Posterior vena cava (tissue), 2 donors: ENCODE results near the gene MROH7. TPM values are rescaled to one million over a fixed set of nuclear protein-coding genes. Genes with fewer than 3 reads are reported as not detected.

Source experiments
- DNase-seq: peaks from one replicate; pipeline ENCODE4 v3.0.0-alpha.2; 2020; ENCODE audit warnings: low spot score
- intact Hi-C, 2 donors: fragments of 100-400 bp; cut with DNase I; formaldehyde crosslinking; loops; one replicate each; pipeline versions ENCODE4 v1.14.1 to v1.14.2; 2022 to 2023
- long read RNA-seq, 2 donors: library from polyadenylated mRNA; unstranded; transcript quantifications; one replicate each; pipeline ENCODE4 v2.0.0, GENCODE V29; 2020 to 2021
- total RNA-seq, 2 donors: library from RNA; stranded (reverse); fragmentation: NEBNext Ultra II Directional; extraction: Animal tissue kit (Norgen Biotek cat#: 25700); gene quantifications; one replicate each; pipeline ENCODE4 v1.2.1, GENCODE V29; 2021
- donor health status: DM: yes; HTN: yes; CAD: no.
- donor health status: DM: yes; HTN: yes; CAD: no.

MROH7 gene
- 1 to 10 TPM; 2.5 to 4.8 TPM for total RNA-seq
- long read RNA-seq, donor 1, partial matches to known transcripts = 0 of 1 reads
- long read RNA-seq, donor 1, other reads (novel, unspliced or antisense) = 1 of 1 reads
- long read RNA-seq, donor 2 = 0 reads

GRCh38 chr1:54640863-54641836 lies at the start of gene MROH7:
TSS of gene MROH7 (plus strand) at chr1:54641786. CDS start at chr1:54652927, 11,141 bp downstream.
- intact Hi-C loops = no loop called here
- DNase-seq = no peak

GRCh38 chr1:54593571-54594160 lies 47.9 kb upstream of the MROH7 start:
- no peak for DNase-seq
- intact Hi-C loops = no loop called here

GRCh38 chr1:54594463-54594862 lies 47.1 kb upstream of the MROH7 start:
- no peak for DNase-seq
- intact Hi-C loops = no loop called here

GRCh38 chr1:54595956-54596498 lies 45.6 kb upstream of the MROH7 start:
- no peak for DNase-seq
- intact Hi-C loops = no loop called here

GRCh38 chr1:54596756-54597155 lies 44.8 kb upstream of the MROH7 start:
- intact Hi-C loops = no loop called here
- no peak for DNase-seq

- DNase-seq = no peak
- intact Hi-C loops = no loop called here
These were observed 44.0 kb upstream of the MROH7 start for GRCh38 chr1:54597455-54598030.

GRCh38 chr1:54599211-54599823 lies 42.3 kb upstream of the MROH7 start:
- no peak for DNase-seq
- intact Hi-C loops = no loop called here

- intact Hi-C loops = no loop called here
- no peak for DNase-seq
These were observed 40.5 kb upstream of the MROH7 start for GRCh38 chr1:54600947-54601721.

GRCh38 chr1:54601730-54602129 lies 39.9 kb upstream of the MROH7 start:
- DNase-seq = no peak

GRCh38 chr1:54602554-54602953 lies 39.0 kb upstream of the MROH7 start:
- intact Hi-C loops = no loop called here
- DNase-seq = no peak

More at GRCh38 chr1:54601730-54602129, 39.9 kb upstream of the MROH7 start:
- intact Hi-C loops = no loop called here

- no peak for DNase-seq
- intact Hi-C loops = no loop called here
These were observed 38.3 kb upstream of the MROH7 start for GRCh38 chr1:54603241-54603640.

GRCh38 chr1:54604051-54604450 lies 37.5 kb upstream of the MROH7 start:
- DNase-seq = no peak
- intact Hi-C loops = no loop called here

- intact Hi-C loops = no loop called here
- no peak for DNase-seq
These were observed 36.8 kb upstream of the MROH7 start for GRCh38 chr1:54604572-54605370.

- DNase-seq = no peak
- intact Hi-C loops = no loop called here
These were observed 35.2 kb upstream of the MROH7 start for GRCh38 chr1:54606096-54606989.

GRCh38 chr1:54606990-54607325 lies 34.6 kb upstream of the MROH7 start:
- intact Hi-C loops = no loop called here

GRCh38 chr1:54607821-54608565 lies 33.6 kb upstream of the MROH7 start:
- intact Hi-C loops = no loop called here
- DNase-seq = no peak

More at GRCh38 chr1:54606990-54607325, 34.6 kb upstream of the MROH7 start:
- no peak for DNase-seq
